RWPE1 (cell line): ENCODE measurements around the gene THYN1.
"Not testable (repeated sequence)": the region's sequence is repeated elsewhere in the genome, so short reads cannot be mapped to it uniquely, and the experiment has no call there.

Experiments used
- CTCF ChIA-PET: fragments of 350-600 bp; sonication (Branson Sonifier 250); formaldehyde crosslinking; extraction: SDS; loops from one replicate; lab custom pipeline; 2021; lab: Yijun Ruan, JAX
- POLR2A ChIA-PET: fragments of 400-600 bp; formaldehyde crosslinking; extraction: SDS; loops from one replicate; lab custom pipeline; 2020; ENCODE audit warnings: antibody characterized with exemption; ENCODE audit not compliant: low non-redundant PET; lab: Yijun Ruan, JAX
- DNase-seq: peaks from one replicate; pipeline ENCODE4 v3.0.0; 2012; ENCODE audit warnings: low spot score
- H3K27ac ChIP-seq: fragments of 450-650 bp; 2 replicates; pipeline ENCODE4 v1.5.1; 2017
- CTCF ChIP-seq: fragments of 450-650 bp; conservative IDR thresholded peaks from 2 replicates; pipeline ENCODE4 v1.5.1; 2017; ENCODE audit warnings: low read depth, mild to moderate bottlenecking

Gene THYN1

DNA sequence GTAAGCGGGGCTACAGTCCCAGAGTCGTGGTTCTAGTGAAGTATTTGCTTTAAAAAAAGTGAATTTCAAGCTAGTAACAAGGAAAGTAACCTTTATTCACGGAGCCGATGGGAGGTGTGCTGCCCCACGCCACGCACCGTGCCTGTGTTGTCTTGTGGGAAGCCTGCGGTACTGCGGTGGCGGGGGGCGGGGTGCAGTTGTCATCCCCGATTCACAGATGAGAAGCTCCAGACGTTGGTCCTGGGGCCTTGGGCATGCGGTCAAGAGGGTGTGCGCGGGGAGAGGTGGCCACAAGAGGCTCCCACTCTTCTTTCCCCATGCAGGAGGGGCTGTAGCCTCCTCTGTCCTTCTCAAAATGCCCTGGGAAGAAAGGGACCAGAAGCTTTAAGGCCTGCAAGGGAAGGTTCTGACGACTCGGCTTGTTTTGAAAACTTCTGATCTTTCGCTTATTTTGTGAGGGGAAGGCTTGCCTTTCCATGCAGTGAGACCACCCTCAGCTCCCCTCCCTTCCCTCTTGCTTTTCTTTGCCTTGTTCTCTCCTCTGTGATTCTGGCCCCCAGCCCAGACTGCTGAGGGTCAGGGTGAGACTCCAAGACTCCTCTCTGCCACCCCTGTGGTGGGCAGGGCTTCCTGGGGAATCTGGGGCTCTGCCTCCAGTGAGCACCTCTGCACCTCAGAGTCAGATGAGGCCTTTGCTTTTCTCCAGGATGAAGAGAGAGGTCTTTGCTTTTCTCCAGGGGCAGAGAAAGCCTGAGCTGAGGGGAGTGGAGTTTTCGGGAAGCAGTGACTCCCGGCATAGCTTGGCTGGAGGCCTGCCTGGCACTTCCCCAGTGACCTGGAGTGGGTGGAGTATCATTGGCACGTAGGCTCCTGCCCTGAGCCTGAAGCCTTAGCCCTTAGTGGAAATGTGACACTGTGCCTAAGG is 29.2 kb upstream of the THYN1 start:
- no peak for DNase-seq
- ChIA-PET CTCF (interaction anchor here (1.4 kb wide), 1 partner anchor 20 kb away, joined by 3 read pairs; no protein-coding TSS in a partner anchor), POLR2A (no interaction called here)
- no peak for TF ChIP-seq CTCF
- no peak overlapping the region for H3K27ac ChIP-seq

DNA sequence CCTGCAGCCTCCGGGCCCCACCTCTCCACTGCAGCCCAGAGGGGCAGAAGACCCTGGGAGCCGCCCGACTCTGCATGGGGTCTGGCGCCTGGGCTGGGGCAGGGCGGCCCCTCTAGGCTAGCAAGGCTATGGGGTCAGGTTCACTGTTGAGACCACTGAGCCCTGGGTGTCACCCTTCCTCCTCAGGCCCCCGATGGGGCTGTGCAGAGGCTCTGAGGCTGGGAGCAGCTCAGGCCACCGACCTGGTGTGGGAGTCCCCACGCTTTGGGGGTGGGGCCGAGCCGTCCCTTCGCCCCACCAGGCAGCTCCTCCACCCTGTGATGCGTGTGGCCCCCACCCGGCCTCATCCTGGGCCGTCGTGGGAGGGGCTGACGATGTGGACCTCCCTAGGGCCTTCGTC is 28.5 kb upstream of the THYN1 start:
- H3K27ac ChIP-seq, DNase-seq, POLR2A ChIA-PET, CTCF ChIA-PET: not testable (repeated sequence)

DNA sequence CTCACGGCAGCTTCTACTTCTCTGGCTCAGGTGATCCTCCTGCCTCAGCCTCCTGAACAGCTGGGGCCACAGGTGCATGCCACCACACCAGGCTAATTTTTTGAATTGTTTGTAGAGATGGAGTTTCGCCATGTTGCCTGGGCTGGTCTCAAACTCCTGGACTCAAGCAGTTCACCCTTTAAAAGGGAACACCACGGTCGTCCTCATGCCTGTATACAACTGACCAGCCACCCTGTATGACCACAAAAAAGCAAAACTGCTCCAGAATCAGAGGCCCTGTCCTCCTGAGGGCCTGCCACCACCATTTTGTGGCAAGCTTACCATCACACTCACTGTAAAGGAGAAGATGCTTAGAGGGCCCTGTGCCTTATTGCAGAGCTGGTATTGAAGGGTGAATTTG is 25.2 kb upstream of the THYN1 start:
- no peak for TF ChIP-seq CTCF
- POLR2A ChIA-PET = no interaction called here
- DNase-seq = no peak
- CTCF ChIA-PET = interaction anchor here (0.6 to 0.7 kb wide), 2 partner anchors 34 to 764 kb away, joined by 3 read pairs; no protein-coding TSS in a partner anchor
- H3K27ac ChIP-seq = no peak overlapping the region

DNA sequence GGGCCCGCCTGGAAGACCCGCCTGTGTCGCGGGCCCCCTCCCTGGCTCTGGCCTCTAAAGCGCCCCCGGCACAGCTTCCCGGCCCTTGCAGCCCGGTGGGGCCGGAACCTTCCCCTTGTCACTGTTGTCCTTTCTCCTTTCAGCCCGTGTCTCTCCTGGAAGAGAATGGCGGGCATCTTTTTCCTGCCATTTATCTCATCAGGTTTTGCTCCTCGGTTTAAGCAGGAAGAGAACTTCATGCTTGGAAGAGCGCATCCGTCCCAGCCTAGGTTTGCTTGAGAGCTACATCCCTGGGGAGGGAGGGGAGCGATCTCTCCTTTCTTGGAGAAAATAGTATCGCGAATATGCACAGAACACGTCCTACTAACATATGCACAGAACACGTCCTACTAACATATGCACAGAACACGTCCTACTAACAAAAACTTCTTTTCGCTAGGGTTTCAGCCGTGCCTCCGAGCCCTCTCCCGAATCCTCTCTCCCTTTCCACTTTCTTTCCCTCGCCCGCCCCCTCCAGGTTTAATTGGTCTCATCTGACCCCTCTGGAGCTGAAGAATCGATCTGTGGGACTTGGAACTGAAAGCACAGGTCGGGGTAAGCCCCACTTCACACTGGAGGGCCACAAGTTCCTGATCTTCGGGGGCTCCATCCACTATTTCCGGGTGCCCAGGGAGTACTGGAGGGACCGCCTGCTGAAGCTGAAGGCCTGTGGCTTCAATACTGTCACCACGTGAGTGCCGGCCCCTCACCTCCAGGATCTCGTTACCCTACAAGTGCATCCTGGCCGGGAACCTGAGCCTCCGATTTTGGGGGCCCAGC is 24.2 kb upstream of the THYN1 start:
- H3K27ac ChIP-seq = no peak overlapping the region
- TF ChIP-seq CTCF = no peak
- ChIA-PET POLR2A (no interaction called here), CTCF (interaction anchor here (0.7 to 1.0 kb wide), 3 partner anchors 11 to 763 kb away, joined by 3 to 4 read pairs (median 3); no protein-coding TSS in a partner anchor)
- no peak for DNase-seq

DNA sequence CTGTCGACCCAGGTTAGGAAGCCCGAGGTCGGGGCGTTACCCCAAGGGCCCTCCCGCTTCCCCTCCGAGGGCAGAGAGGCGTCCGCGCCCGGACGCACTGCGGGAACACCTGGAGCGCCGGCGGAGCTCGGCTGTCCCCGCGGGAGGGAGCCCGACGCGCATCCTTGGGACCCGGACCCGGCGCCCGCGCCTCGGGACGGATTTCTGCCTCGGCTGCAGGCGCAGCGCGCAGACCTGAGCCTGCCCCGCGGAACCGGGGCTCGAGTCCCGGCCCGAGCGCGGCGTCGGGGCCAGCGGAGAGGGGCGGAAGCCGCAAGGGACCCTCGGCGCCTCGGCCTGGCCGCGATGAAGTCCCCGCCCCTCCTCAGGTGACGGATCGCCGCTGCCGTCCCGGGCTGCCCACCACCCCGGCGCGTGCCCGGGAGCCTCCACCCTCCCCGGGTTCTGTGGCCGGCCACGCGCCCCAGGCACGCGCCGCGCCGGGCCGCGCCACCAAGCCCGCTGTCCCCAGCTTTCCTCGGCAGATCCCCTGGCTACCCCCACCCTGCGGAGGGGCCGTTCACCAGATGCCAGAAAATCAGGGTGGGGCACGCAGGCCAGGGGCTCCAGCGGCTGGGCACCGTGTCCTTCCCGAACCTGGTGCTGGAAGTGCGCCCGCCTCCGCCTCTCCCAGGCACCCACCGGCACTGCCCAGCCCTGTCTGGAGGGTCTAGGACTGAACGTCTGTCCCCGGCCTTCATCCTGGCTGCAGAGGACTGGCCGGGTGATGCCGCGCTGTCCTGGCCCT is 23.4 kb upstream of the THYN1 start:
- no peak overlapping the region for H3K27ac ChIP-seq
- CTCF ChIA-PET = interaction anchor here (0.5 to 1.0 kb wide), 8 partner anchors 10 to 1055 kb away, joined by 3 to 4 read pairs (median 3); no protein-coding TSS in a partner anchor
- DNase-seq = peak; percentile 25
- POLR2A ChIA-PET = no interaction called here
- no peak; the same call in 1 of the 2 replicates for TF ChIP-seq CTCF

GRCh38 chr11:134275534-134276395 is 22.6 kb upstream of the THYN1 start, which contains the start of gene GLB1L3:
GLB1L3 (plus strand) TSS chr11:134276379; CDS start chr11:134276741, 362 bp downstream.
- DNase-seq = peak; percentile 49
- ChIA-PET CTCF (interaction anchor here (0.5 to 1.0 kb wide), 9 partner anchors 9 to 1054 kb away, joined by 3 to 4 read pairs (median 3); partner anchors contain the start of gene GLB1L2), POLR2A (no interaction called here)
- TF ChIP-seq CTCF = peak; percentile 46
- H3K27ac ChIP-seq = no peak within 1 kb of the TSS
